ENCODE measurements around the gene RFC4. TPM values are rescaled to one million over a fixed set of nuclear protein-coding genes. Genes with fewer than 3 reads are reported as not detected.

RFC4 gene
- total and polyA plus RNA-seq, 9 of the 15 experiments (the other 6 are each of a cell fraction or from before 2014, with no cell fraction given), result 105 to 227 (median 180) TPM

DNA sequence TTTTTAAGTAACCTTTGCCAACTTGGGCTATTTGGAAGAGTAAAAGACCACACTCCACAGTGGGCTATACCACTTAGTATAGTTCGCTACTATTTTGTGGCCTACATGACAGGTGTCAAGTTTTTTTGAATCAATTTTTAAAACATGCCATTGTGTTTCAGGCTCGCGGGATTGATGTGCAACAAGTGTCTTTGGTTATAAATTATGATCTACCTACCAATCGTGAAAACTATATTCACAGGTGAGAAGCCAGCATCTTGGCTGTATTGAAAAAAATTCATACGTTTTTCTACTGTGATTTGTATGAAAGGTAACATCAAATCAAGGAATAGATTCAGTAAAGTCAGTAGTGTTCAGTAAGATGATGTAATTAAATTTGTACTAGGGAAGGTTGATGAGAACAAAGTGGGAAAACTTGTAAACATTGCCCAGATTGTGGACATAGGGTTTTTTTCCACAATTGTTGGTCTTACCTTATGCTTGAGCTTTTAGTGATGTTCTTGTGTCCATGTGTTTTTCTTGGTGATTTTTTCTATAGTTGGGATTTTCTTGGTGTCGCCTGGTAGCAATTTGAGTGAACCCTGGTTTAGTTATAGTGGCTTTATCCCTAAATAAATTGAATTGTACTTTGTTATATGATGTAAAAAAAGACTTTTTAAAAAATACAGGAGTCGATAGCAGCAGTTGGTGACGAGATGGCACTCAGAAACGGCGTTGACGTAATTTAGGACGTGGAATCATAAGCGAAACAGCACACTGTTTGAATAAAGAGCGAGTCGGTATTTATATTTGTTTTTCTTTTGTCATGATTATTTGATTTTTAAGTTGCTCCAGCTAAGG, 18.4 kb downstream of the RFC4 start (continued):
- TF ChIP-seq, protein P1, sequence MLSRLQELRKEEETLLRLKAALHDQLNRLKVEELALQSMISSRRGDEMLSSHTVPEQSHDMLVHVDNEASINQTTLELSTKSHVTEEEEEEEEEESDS (CRISPR knock-in tag; IDR thresholded peaks at IDR 0.05), result no peak
- TF ChIP-seq SREBF1 (IDR thresholded peaks at IDR 0.05; ENCODE audit: borderline replicate concordance, low read depth, low read length) (no peak), NFE2 (IDR thresholded peaks at IDR 0.05; ENCODE audit: low read depth) (no peak), TCF7 (IDR thresholded peaks at IDR 0.05; ENCODE audit: borderline replicate concordance) (no peak), NFXL1 (CRISPR knock-in tag; IDR thresholded peaks at IDR 0.05) (0 out of 2 replicates have a peak, but pooled peaks have one; percentile 35), ZNF24 (IDR thresholded peaks at IDR 0.05) (no peak)

DNA sequence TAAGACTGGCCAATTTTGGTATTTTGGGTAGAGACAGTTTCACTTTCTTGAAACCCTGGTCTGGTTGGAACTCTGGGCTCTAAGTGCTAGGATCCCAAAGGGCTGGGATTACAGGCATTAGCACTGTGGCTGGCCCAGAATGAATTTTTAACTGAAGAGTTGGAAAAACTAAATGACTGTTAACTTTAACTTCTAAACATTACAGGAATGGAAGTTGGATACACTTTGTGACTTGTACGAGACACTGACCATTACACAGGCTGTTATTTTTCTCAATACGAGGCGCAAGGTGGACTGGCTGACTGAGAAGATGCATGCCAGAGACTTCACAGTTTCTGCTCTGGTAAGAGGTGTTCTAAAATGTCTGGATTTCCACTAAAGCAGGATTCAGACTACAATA, 19.4 kb downstream of the RFC4 start:
- Histone ChIP-seq H2AFZ (ENCODE audit: low read depth, low read length) (no peak overlapping the region), H3K79me2 (ENCODE audit: control insufficient read depth, insufficient read depth, low read length) (peaks cover 68% of the 10 kb centered on the region), H4K20me1 (replicated peaks; ENCODE audit: control insufficient read depth, insufficient read depth, low read length) (peaks cover 65% of the 10 kb centered on the region), H3K4me1 (replicated peaks in 1 of 2; ENCODE audit: control insufficient read depth in 2 of 2, insufficient read depth in 2 of 2, low read length in 2 of 2) (peaks cover 4 to 18% of the 10 kb centered on the region in 2 experiments; a peak in 3 of 5 replicates), H3K27me3 (ENCODE audit: control insufficient read depth in 2 of 2, insufficient read depth in 2 of 2, low read length in 2 of 2) (no peaks in the 10 kb centered on the region), H3K27ac (ENCODE audit: extremely low read depth, low read depth, low read length) (peak overlapping the region; percentile 6; the same call in 1 of the 3 replicates), H3K36me3 (ENCODE audit: control insufficient read depth, insufficient read depth, low read length) (peaks cover 84% of the 10 kb centered on the region), H3K9ac (ENCODE audit: insufficient read depth in 1 of 2, low read depth in 2 of 2, low read length in 2 of 2) (peak overlapping the region in 1 of 2 experiments; percentile 100; a peak in 1 of 4 replicates), H3K4me3 (peak overlapping the region; percentile 81; the same call in 1 of the 2 replicates), H3K9me1 (ENCODE audit: control insufficient read depth, insufficient read depth, low read length) (no peaks in the 10 kb centered on the region), H3K4me2 (ENCODE audit: insufficient read depth, low read length) (peak overlapping the region; percentile 99), H3K9me3 (replicated peaks; ENCODE audit: control insufficient read depth, insufficient read depth, low read depth, low read length) (no peaks in the 10 kb centered on the region)
- no TSS peak for BruUV-seq (replicated peaks)
- DNase-seq (ENCODE audit: extremely low read depth in 1 of 4, low spot score in 3 of 4) (peak in 1 of 4 experiments; percentile 12), FAIRE-seq (no peak), ATAC-seq (no peak)
- ChIA-PET CTCF (ENCODE audit: low intra/inter-chr PET ratio) (no interaction called here), POLR2A (interaction anchor here (1.0 kb wide), 1 partner anchor 378 kb away, joined by 3 read pairs; no protein-coding TSS in a partner anchor)
- intact Hi-C loops (cut with micrococcal nuclease) (no loop called here), in situ Hi-C loops (cut with MboI) (no loop called here)
- 48% methylated on average over 3 of the region's 3 CpGs for WGBS (ENCODE audit: insufficient coverage, low coverage, missing lambda C conversion rate)
- 0 out of 2 replicates have a peak, but pooled peaks have one; percentile 22 for TF ChIP-seq SP1 (CRISPR knock-in tag; IDR thresholded peaks at IDR 0.05)
- TF ChIP-seq, protein P2, sequence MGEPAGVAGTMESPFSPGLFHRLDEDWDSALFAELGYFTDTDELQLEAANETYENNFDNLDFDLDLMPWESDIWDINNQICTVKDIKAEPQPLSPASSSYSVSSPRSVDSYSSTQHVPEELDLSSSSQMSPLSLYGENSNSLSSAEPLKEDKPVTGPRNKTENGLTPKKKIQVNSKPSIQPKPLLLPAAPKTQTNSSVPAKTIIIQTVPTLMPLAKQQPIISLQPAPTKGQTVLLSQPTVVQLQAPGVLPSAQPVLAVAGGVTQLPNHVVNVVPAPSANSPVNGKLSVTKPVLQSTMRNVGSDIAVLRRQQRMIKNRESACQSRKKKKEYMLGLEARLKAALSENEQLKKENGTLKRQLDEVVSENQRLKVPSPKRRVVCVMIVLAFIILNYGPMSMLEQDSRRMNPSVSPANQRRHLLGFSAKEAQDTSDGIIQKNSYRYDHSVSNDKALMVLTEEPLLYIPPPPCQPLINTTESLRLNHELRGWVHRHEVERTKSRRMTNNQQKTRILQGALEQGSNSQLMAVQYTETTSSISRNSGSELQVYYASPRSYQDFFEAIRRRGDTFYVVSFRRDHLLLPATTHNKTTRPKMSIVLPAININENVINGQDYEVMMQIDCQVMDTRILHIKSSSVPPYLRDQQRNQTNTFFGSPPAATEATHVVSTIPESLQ (CRISPR knock-in tag; IDR thresholded peaks at IDR 0.05), result no peak
- TF ChIP-seq, protein P3, sequence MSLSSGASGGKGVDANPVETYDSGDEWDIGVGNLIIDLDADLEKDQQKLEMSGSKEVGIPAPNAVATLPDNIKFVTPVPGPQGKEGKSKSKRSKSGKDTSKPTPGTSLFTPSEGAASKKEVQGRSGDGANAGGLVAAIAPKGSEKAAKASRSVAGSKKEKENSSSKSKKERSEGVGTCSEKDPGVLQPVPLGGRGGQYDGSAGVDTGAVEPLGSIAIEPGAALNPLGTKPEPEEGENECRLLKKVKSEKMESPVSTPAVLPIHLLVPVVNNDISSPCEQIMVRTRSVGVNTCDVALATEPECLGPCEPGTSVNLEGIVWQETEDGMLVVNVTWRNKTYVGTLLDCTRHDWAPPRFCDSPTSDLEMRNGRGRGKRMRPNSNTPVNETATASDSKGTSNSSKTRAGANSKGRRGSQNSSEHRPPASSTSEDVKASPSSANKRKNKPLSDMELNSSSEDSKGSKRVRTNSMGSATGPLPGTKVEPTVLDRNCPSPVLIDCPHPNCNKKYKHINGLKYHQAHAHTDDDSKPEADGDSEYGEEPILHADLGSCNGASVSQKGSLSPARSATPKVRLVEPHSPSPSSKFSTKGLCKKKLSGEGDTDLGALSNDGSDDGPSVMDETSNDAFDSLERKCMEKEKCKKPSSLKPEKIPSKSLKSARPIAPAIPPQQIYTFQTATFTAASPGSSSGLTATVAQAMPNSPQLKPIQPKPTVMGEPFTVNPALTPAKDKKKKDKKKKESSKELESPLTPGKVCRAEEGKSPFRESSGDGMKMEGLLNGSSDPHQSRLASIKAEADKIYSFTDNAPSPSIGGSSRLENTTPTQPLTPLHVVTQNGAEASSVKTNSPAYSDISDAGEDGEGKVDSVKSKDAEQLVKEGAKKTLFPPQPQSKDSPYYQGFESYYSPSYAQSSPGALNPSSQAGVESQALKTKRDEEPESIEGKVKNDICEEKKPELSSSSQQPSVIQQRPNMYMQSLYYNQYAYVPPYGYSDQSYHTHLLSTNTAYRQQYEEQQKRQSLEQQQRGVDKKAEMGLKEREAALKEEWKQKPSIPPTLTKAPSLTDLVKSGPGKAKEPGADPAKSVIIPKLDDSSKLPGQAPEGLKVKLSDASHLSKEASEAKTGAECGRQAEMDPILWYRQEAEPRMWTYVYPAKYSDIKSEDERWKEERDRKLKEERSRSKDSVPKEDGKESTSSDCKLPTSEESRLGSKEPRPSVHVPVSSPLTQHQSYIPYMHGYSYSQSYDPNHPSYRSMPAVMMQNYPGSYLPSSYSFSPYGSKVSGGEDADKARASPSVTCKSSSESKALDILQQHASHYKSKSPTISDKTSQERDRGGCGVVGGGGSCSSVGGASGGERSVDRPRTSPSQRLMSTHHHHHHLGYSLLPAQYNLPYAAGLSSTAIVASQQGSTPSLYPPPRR (CRISPR knock-in tag; IDR thresholded peaks at IDR 0.05; ENCODE audit: borderline replicate concordance), result peak; percentile 32; the same call in 1 of the 2 replicates
- no peak for TF ChIP-seq ELF2 (CRISPR knock-in tag; IDR thresholded peaks at IDR 0.05)
- no peak for TF ChIP-seq PHF8 (IDR thresholded peaks at IDR 0.05; ENCODE audit: borderline replicate concordance, low read length)
- TF ChIP-seq TAF1 (IDR thresholded peaks at IDR 0.05; ENCODE audit: control insufficient read depth, extremely low read depth, insufficient read depth, low read length, severe bottlenecking), result no peak
- TF ChIP-seq POLR2A (conservative IDR thresholded peaks at IDR 0.05), result peak; percentile 16; the same call in 1 of the 2 replicates
- no peak for TF ChIP-seq CEBPB (tag; IDR thresholded peaks at IDR 0.05)

Data from K562 (cell line).